ENCODE results near the gene SMC5.

The SMC5 gene

GRCh38 chr9:70402213-70402612 lies 143.4 kb downstream of the SMC5 start:
- TF ChIP-seq, protein P1, sequence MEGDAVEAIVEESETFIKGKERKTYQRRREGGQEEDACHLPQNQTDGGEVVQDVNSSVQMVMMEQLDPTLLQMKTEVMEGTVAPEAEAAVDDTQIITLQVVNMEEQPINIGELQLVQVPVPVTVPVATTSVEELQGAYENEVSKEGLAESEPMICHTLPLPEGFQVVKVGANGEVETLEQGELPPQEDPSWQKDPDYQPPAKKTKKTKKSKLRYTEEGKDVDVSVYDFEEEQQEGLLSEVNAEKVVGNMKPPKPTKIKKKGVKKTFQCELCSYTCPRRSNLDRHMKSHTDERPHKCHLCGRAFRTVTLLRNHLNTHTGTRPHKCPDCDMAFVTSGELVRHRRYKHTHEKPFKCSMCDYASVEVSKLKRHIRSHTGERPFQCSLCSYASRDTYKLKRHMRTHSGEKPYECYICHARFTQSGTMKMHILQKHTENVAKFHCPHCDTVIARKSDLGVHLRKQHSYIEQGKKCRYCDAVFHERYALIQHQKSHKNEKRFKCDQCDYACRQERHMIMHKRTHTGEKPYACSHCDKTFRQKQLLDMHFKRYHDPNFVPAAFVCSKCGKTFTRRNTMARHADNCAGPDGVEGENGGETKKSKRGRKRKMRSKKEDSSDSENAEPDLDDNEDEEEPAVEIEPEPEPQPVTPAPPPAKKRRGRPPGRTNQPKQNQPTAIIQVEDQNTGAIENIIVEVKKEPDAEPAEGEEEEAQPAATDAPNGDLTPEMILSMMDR (IDR thresholded peaks at IDR 0.05; ENCODE audit: insufficient read depth, missing control alignments) = no peak
- FAIRE-seq (no peak), DNase-seq (ENCODE audit: insufficient read length, low spot score) (no peak)

GRCh38 chr9:70403166-70403565 lies 144.4 kb downstream of the SMC5 start:
- FAIRE-seq = no peak
- DNase-seq (ENCODE audit: insufficient read length, low spot score) = no peak
- TF ChIP-seq, protein P1 (IDR thresholded peaks at IDR 0.05; ENCODE audit: insufficient read depth, missing control alignments) = no peak

- FAIRE-seq (no peak), DNase-seq (ENCODE audit: insufficient read length, low spot score) (no peak)
- TF ChIP-seq, protein P1 (IDR thresholded peaks at IDR 0.05; ENCODE audit: insufficient read depth, missing control alignments) = no peak
Observed at GRCh38 chr9:70403618-70404025, 144.8 kb downstream of the SMC5 start.

- FAIRE-seq = no peak
- no peak for DNase-seq (ENCODE audit: insufficient read length, low spot score)
- TF ChIP-seq, protein P1 (IDR thresholded peaks at IDR 0.05; ENCODE audit: insufficient read depth, missing control alignments) = no peak
Observed at GRCh38 chr9:70404261-70404660, 145.5 kb downstream of the SMC5 start.

Data from D721Med (cell line).